PC-9 (cell line): ENCODE data around the gene PIK3R1.

Experiments used
- EZH2 ChIP-seq: fragments of 200-600 bp; sonication (generic); IDR thresholded peaks from 2 replicates; pipeline ENCODE4 v1.8.0; 2017; ENCODE audit warnings: antibody characterized with exemption, low read depth
- TF ChIP-seq, protein P1 (sequence below): fragments of 200-600 bp; sonication (generic); conservative IDR thresholded peaks from 2 replicates; pipeline ENCODE4 v1.6.1; 2017; ENCODE audit warnings: mixed run types, antibody characterized with exemption, mild to moderate bottlenecking, moderate library complexity

GRCh38 chr5:68222824-68223354, 7.3 kb downstream of the PIK3R1 start:
- TF ChIP-seq, protein P1, sequence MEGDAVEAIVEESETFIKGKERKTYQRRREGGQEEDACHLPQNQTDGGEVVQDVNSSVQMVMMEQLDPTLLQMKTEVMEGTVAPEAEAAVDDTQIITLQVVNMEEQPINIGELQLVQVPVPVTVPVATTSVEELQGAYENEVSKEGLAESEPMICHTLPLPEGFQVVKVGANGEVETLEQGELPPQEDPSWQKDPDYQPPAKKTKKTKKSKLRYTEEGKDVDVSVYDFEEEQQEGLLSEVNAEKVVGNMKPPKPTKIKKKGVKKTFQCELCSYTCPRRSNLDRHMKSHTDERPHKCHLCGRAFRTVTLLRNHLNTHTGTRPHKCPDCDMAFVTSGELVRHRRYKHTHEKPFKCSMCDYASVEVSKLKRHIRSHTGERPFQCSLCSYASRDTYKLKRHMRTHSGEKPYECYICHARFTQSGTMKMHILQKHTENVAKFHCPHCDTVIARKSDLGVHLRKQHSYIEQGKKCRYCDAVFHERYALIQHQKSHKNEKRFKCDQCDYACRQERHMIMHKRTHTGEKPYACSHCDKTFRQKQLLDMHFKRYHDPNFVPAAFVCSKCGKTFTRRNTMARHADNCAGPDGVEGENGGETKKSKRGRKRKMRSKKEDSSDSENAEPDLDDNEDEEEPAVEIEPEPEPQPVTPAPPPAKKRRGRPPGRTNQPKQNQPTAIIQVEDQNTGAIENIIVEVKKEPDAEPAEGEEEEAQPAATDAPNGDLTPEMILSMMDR: no peak
- TF ChIP-seq EZH2: no peak
